HepG2 (cell line): ENCODE data around the gene TMEM61. TPM values are rescaled to one million over a fixed set of nuclear protein-coding genes. Genes with fewer than 3 reads are reported as not detected.

Experiments
- EEA1 ChIP-seq: sonication (generic); formaldehyde crosslinking; IDR thresholded peaks from 2 replicates; pipeline ENCODE4 v1.5.1; 2020; ENCODE audit warnings: mild to moderate bottlenecking, missing genetic modification reagents, borderline replicate concordance
- ELF1 ChIP-seq: sonication (generic); formaldehyde crosslinking; IDR thresholded peaks from 2 replicates; pipeline ENCODE4 v1.4.0; 2020; ENCODE audit warnings: missing genetic modification reagents
- ETV5 ChIP-seq: IDR thresholded peaks from 2 replicates; pipeline ENCODE4 v1.6.1; 2018; ENCODE audit warnings: missing biosample characterization, missing genetic modification reagents, inconsistent platforms, borderline replicate concordance
- GATA4 ChIP-seq: sonication (generic); IDR thresholded peaks from 2 replicates; pipeline ENCODE4 v1.6.1; 2016; ENCODE audit warnings: antibody characterized with exemption, low read depth, borderline replicate concordance
- HCFC1 ChIP-seq: fragments of 150-350 bp; IDR thresholded peaks from 2 replicates; pipeline ENCODE4 v1.6.1; 2014; ENCODE audit warnings: low read depth, low read length
- ISL2 ChIP-seq: sonication (generic); formaldehyde crosslinking; IDR thresholded peaks from 2 replicates; pipeline ENCODE4 v1.5.0; 2020; ENCODE audit warnings: missing genetic modification reagents
- MXD3 ChIP-seq: IDR thresholded peaks from 2 replicates; pipeline ENCODE4 v1.6.1; 2016; ENCODE audit warnings: mild to moderate bottlenecking, missing biosample characterization, missing genetic modification reagents
- NBN ChIP-seq: fragments of 450-650 bp; conservative IDR thresholded peaks from 2 replicates; pipeline ENCODE4 v1.6.1; 2017
- NCOA2 ChIP-seq: sonication (generic); formaldehyde crosslinking; IDR thresholded peaks from 2 replicates; pipeline ENCODE4 v1.8.0; 2022; ENCODE audit warnings: inconsistent platforms
- NFKB2 ChIP-seq: sonication (generic); formaldehyde crosslinking; IDR thresholded peaks from 2 replicates; pipeline ENCODE4 v1.4.0; 2020; ENCODE audit warnings: missing genetic modification reagents, borderline replicate concordance
- NR2F6 ChIP-seq, 2 experiments: IDR thresholded peaks; 2 replicates each; pipeline ENCODE4 v1.6.1; 2016; ENCODE audit warnings: antibody characterized with exemption in 1 of 2, mild to moderate bottlenecking in 1 of 2
- PCBP2 ChIP-seq: fragments of 200-400 bp; formaldehyde crosslinking; optimal IDR thresholded peaks from 2 replicates; pipeline ENCODE3; 2018; ENCODE audit warnings: low read length, low read depth; ENCODE audit not compliant: poor library complexity, severe bottlenecking
- PRDM15 ChIP-seq: sonication (generic); formaldehyde crosslinking; IDR thresholded peaks from 2 replicates; pipeline ENCODE4 v1.4.0; 2020; ENCODE audit warnings: missing genetic modification reagents
- TARDBP ChIP-seq: sonication (generic); formaldehyde crosslinking; IDR thresholded peaks from 2 replicates; pipeline ENCODE4 v1.8.0; 2022; ENCODE audit warnings: mild to moderate bottlenecking, missing genetic modification reagents
- ZBTB21 ChIP-seq: sonication (generic); formaldehyde crosslinking; IDR thresholded peaks from 2 replicates; pipeline ENCODE4 v1.4.0; 2020; ENCODE audit warnings: missing genetic modification reagents
- ZFYVE20 ChIP-seq: sonication (generic); formaldehyde crosslinking; IDR thresholded peaks from 2 replicates; pipeline ENCODE4 v1.8.0; 2023; ENCODE audit warnings: low read depth, mild to moderate bottlenecking, moderate library complexity, missing genetic modification reagents, borderline replicate concordance
- ZGPAT ChIP-seq: IDR thresholded peaks from 2 replicates; pipeline ENCODE4 v1.6.1; 2016; ENCODE audit warnings: mild to moderate bottlenecking
- ZNF138 ChIP-seq: sonication (generic); formaldehyde crosslinking; IDR thresholded peaks from 2 replicates; pipeline ENCODE4 v1.5.0; 2020; ENCODE audit warnings: mild to moderate bottlenecking, low read depth, missing genetic modification reagents
- ZNF552 ChIP-seq: sonication (generic); formaldehyde crosslinking; IDR thresholded peaks from 2 replicates; pipeline ENCODE4 v1.9.0; 2022; ENCODE audit warnings: missing genetic modification reagents, mild to moderate bottlenecking, borderline replicate concordance
- ZNF564 ChIP-seq: sonication (generic); formaldehyde crosslinking; IDR thresholded peaks from 2 replicates; pipeline ENCODE4 v1.8.1; 2023; ENCODE audit warnings: mild to moderate bottlenecking, missing genetic modification reagents
- ZNF576 ChIP-seq: sonication (generic); formaldehyde crosslinking; IDR thresholded peaks from 2 replicates; pipeline ENCODE4 v1.4.0; 2020; ENCODE audit warnings: mild to moderate bottlenecking, missing genetic modification reagents
- ZNF691 ChIP-seq: sonication (generic); formaldehyde crosslinking; IDR thresholded peaks from 2 replicates; pipeline ENCODE4 v1.4.0; 2020; ENCODE audit warnings: missing genetic modification reagents, low read depth, mild to moderate bottlenecking, borderline replicate concordance
- ZNF720 ChIP-seq: sonication (generic); formaldehyde crosslinking; IDR thresholded peaks from 2 replicates; pipeline ENCODE4 v1.4.0; 2020; ENCODE audit warnings: missing genetic modification reagents
- ZSCAN31 ChIP-seq: sonication (generic); formaldehyde crosslinking; IDR thresholded peaks from 2 replicates; pipeline ENCODE4 v1.5.0; 2020; ENCODE audit warnings: low read depth, mild to moderate bottlenecking, missing genetic modification reagents
- polyA plus RNA-seq, 8 experiments: library from polyadenylated mRNA; depleted of rRNA in 3 of 8; stranded (reverse) in 7 of 8; unstranded in 1 of 8; fragments of >200 nt; fragmentation: Illumina TruSeq in 4 of 8; extraction: Trizol in 4 of 8; gene quantifications; 2 replicates each; pipeline versions ENCODE4 v1.2.1 to v1.2.3, GENCODE V29; 2011 to 2016; ENCODE audit warnings: low read depth in 4 of 8, missing spikeins in 1 of 8, mixed read lengths in 1 of 8; ENCODE audit not compliant: insufficient read depth in 1 of 8
- total RNA-seq, 5 experiments: library from RNA; depleted of rRNA; stranded (reverse); fragments of >200 nt; fragmentation: Illumina TruSeq; extraction: Trizol; gene quantifications; 2 replicates each; pipeline ENCODE4 v1.2.3, GENCODE V29; 2016; ENCODE audit warnings: low read depth in 1 of 5

Gene TMEM61
- total and polyA plus RNA-seq, 2 of the 13 experiments (the other 11 are each of a cell fraction or from before 2014, with no cell fraction given), result not detected

GRCh38 chr1:55039342-55040082, 59.1 kb downstream of the TMEM61 start, which contains the start of gene PCSK9 (continued):
- peak; percentile 64 for TF ChIP-seq PRDM15
- TF ChIP-seq ZNF576 (CRISPR knock-in tag), result peak; percentile 29; the same call in 1 of the 2 replicates
- no peak for TF ChIP-seq ISL2 (CRISPR knock-in tag)
- peak; percentile 81; the same call in 1 of the 2 replicates for TF ChIP-seq NFKB2
- TF ChIP-seq NR2F6 (IDR thresholded peaks at IDR 0.05), result no peak
- no peak for TF ChIP-seq NR2F6 (CRISPR knock-in tag; IDR thresholded peaks at IDR 0.05)
- peak; percentile 91; the same call in 1 of the 2 replicates for TF ChIP-seq MXD3 (CRISPR knock-in tag)
- TF ChIP-seq ZNF691 (CRISPR knock-in tag), result peak; percentile 71; the same call in 1 of the 2 replicates
- no peak for TF ChIP-seq NBN
- TF ChIP-seq ZNF552 (CRISPR knock-in tag), result peak; percentile 67; the same call in 1 of the 2 replicates
- TF ChIP-seq NCOA2, result peak; percentile 82
- TF ChIP-seq ZNF138 (CRISPR knock-in tag), result peak; percentile 57; the same call in 1 of the 2 replicates
- 0 out of 2 replicates have a peak, but pooled peaks have one; percentile 13 for TF ChIP-seq ELF1 (CRISPR knock-in tag)
- peak; percentile 77 for TF ChIP-seq ZGPAT (CRISPR knock-in tag)
- peak; percentile 32; the same call in 1 of the 2 replicates for TF ChIP-seq ETV5 (CRISPR knock-in tag)
- peak; percentile 95 for TF ChIP-seq TARDBP (CRISPR knock-in tag)
- TF ChIP-seq ZNF720 (CRISPR knock-in tag), result no peak
- no peak for TF ChIP-seq GATA4
- 0 out of 2 replicates have a peak, but pooled peaks have one; percentile 78 for TF ChIP-seq EEA1 (CRISPR knock-in tag)
- peak; percentile 91 for TF ChIP-seq ZSCAN31 (CRISPR knock-in tag)
- no peak for TF ChIP-seq ZBTB21 (CRISPR knock-in tag)
- TF ChIP-seq ZFYVE20 (CRISPR knock-in tag), result no peak
- TF ChIP-seq HCFC1, result no peak
- TF ChIP-seq PCBP2, result no peak
- TF ChIP-seq ZNF564 (CRISPR knock-in tag), result no peak
